GM12864 (cell line): Measurements from ENCODE around the gene GPX1.
"Not testable (repeated sequence)": the region's sequence is repeated elsewhere in the genome, so short reads cannot be mapped to it uniquely, and the experiment has no call there.

ENCODE experiments used
- DNase-seq: peaks from one replicate; pipeline ENCODE4 v3.0.0-alpha.2; 2011; ENCODE audit warnings: low read depth
- H3K4me3 ChIP-seq: 2 replicates; pipeline ENCODE4 v1.5.1; 2011; ENCODE audit warnings: mild to moderate bottlenecking, low read depth, low read length, control low read depth
- TF ChIP-seq, protein P1 (sequence below): IDR thresholded peaks from 2 replicates; pipeline ENCODE4 v1.5.1; 2011; ENCODE audit warnings: low read depth, mild to moderate bottlenecking, moderate library complexity, low read length, control low read depth, inconsistent platforms; ENCODE audit errors: missing control alignments

Gene GPX1

DNA sequence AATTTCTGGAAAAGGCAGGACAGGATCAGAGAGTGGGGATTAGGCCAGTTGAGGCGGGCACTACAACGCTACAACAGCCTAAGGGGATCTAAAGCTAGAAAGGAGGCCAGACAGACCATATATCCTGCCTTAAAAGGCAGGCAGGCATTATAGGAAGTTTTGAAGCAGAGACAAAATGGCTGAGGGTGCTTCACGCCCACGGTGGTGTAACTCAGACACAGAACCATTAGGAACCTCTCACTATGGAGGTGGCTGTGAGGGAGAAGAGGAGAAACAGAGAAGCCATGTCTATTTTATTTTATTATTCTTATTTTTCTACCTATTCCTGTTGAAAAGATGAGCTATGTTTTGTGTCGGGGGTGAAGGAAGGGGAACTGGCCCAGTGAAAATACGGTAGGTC, 16.2 kb downstream of the GPX1 start:
- no peak overlapping the region for H3K4me3 ChIP-seq
- TF ChIP-seq, protein P1, sequence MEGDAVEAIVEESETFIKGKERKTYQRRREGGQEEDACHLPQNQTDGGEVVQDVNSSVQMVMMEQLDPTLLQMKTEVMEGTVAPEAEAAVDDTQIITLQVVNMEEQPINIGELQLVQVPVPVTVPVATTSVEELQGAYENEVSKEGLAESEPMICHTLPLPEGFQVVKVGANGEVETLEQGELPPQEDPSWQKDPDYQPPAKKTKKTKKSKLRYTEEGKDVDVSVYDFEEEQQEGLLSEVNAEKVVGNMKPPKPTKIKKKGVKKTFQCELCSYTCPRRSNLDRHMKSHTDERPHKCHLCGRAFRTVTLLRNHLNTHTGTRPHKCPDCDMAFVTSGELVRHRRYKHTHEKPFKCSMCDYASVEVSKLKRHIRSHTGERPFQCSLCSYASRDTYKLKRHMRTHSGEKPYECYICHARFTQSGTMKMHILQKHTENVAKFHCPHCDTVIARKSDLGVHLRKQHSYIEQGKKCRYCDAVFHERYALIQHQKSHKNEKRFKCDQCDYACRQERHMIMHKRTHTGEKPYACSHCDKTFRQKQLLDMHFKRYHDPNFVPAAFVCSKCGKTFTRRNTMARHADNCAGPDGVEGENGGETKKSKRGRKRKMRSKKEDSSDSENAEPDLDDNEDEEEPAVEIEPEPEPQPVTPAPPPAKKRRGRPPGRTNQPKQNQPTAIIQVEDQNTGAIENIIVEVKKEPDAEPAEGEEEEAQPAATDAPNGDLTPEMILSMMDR, result no peak
- DNase-seq, result no peak

DNA sequence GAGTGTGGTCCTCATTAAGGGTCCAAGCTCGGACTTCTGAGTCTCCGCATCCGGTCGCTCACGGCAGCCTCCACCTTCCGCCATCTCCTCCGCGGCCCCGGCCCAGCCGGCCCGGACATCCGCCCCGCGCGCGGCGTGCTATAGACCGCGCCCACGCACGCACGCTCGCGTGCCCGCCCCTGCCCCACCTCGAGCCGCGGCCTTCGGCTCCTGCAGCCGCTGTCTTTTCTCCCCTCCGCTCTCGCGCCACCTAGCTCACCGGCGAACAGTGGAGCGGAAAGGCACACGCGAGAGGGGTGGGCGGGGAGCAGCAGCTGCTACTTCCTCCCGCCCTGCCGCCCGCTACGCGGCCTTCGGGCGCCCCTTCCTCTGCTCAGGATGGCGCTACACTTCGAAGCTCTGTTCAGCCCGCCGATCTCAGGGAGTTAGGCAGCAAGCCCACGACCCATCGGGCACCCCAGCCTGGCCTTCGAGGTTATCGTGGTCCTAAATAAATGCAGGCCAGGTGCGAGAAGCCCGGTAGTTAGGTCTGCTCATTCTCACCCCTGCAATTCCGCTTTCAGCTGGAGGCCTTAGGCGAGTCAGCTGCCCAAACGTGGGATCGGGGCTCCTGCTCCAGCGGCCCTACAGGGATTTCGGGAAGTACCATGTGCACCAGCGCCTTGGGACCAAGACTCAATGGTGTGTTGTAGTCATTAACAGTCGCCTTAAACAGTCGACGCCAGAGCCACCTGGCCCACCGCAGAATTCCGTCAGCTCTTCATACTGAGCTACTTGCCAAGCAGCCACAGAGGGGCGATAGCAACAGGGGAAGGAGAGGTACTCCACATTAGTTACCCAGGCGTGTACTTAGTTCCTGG, 18.0 kb downstream of the GPX1 start, which contains the start of gene USP4:
USP4 (minus strand) TSS at position 113 of the 860 bp plus-strand sequence; CDS start at position 84, 29 bp downstream.
- peak; percentile 88 for DNase-seq
- TF ChIP-seq, protein P1, result peak; percentile 62

DNA sequence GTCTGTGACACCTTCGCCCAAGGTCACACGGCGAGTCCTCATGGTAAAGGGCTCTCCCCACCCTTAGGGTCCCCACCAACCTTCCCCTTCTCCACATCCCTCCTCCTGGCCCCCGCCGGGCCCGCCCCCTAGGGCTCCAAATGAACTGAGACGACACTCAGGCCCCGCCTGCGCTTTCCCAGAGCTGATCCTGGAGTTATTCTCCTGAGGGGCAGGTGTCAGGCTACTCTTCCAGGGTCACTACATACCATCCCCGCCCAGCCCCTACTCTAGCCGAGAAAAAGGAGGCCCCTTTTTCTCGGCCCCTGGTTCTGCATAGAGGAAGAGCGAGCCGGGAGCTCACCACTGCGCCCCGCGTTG, 18.6 kb downstream of the GPX1 start:
- peak overlapping the region; percentile 75 for H3K4me3 ChIP-seq
- no peak for DNase-seq
- TF ChIP-seq, protein P1, result no peak

More for the DNA sequence above, 18.0 kb downstream of the GPX1 start, which contains the start of gene USP4:
- H3K4me3 ChIP-seq, result peak within 1 kb of the TSS; percentile 75

DNA sequence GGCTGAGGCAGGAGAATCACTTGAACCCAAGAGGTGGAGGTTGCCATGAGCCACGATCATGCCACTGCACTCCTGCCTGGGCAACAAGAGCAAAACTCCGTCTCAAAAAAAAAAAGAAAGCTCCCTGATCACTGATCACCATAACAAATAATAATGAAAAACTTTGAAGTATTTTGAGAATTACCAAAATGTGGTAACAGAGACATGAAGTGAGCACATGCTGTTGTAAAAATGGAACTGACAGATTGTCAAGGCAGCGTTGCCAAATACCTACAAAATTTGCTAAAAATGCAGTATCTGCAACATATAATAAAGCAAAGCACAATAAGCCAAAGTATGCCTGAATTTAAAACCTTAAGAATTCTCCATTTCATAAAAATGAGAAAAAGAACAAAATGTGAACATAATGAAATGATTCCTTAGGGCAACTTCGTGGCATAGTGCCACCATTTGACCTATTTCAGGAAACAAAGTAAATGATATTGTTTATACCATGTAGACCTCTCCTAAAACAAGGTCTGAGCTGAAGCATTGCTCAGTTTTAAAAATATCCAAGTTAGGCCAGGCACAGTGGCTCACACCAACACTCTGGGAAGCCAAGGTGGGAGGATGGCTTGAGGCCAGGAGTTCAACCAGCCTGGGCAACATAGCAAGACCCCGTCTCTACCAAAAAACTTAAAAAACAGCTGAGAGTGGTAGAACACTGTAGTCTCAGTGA, 24.1 kb downstream of the GPX1 start:
- TF ChIP-seq, protein P1, result no peak
- H3K4me3 ChIP-seq, result no peak overlapping the region
- no peak for DNase-seq

DNA sequence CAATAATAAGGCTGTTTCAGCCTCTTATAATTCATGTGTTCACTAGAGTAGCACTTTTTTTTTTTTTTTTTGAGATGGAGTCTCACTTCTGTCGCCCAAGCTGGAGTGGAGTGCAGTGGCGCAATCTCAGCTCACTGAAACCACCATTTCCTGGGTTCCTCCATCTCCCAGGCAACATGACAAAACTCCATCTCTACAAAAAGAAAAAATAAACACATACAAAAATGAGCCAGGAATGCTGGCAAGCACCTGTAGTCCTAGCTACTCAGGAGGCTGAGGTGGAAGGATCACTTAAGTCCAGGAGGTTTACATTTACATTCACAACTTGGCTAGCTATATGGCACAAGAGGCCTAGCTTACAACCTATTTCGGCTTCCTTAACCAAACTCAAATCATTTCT, 25.1 kb downstream of the GPX1 start:
- TF ChIP-seq, protein P1, result no peak
- no peak overlapping the region for H3K4me3 ChIP-seq
- no peak for DNase-seq

DNA sequence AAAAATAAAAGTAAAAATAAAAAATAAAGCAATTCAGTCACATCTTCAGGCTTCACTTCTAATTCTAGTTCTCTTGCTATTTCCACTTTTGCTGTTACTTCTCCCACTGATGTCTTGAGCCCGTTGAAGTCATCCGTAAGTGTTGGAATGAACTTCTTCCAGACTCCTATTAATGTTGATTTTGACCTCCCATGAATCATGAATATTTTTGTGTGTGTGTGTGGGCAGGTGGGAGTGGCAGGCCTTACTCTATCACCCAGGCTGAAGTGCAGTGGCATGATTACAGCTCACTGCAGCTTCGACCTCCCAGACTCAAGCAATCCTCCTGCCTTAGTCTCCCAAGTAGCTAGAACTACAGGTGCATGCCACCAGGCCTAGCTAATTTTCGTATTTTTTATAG, 29.0 kb downstream of the GPX1 start:
- TF ChIP-seq, protein P1, result no peak
- no peak overlapping the region for H3K4me3 ChIP-seq
- DNase-seq, result no peak

DNA sequence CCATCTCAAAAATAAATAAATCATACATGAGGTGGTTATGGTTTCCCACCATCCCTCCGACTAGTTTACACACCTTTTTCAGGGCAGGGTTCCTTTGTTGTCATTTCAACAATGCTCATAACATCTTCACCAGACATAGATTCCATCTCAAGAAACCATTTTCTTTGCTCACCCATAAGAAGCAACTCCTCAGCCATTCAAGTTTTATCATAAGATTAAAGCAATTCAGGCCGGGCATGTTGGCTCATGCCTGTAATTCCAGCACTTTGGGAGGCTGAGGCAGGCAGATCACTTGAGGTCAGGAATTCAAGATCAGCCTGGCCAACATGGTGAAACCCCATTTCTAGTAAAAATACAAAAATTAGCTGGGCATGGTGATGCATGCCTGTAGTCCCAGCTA, 29.8 kb downstream of the GPX1 start:
- not testable (repeated sequence) for DNase-seq, H3K4me3 ChIP-seq
